Kidney tubule cell (primary cell): ENCODE data around the gene AKAP12.

Experiments used
- DNase-seq: peaks from one replicate; pipeline ENCODE4 v3.0.0-alpha.2; 2018; ENCODE audit warnings: low spot score

Gene AKAP12

GRCh38 chr6:151284548-151285017 lies 44.8 kb downstream of the AKAP12 start:
- no peak for DNase-seq

DNA sequence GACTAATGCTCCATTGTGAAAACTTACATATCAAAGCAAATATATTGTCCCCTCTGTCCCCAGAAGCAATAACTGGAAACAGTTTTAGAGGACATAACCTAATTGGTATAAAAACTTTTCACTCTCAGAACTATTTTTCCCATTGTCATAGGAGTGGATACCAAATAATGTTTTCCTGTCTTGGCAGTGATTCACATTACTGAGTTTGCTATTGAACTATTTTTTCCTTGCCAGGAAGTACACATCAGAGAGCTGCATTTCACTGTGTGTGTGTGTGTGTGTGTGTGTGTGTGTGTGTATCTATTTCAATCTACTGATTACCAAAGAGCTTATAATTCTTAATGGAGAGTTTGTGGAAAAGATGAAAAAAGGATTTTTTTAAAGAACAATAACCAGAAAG lies 45.4 kb downstream of the AKAP12 start:
- peak; percentile 80 for DNase-seq

- peak; percentile 53 for DNase-seq
These were observed 46.4 kb downstream of the AKAP12 start for GRCh38 chr6:151286214-151286613.

DNA sequence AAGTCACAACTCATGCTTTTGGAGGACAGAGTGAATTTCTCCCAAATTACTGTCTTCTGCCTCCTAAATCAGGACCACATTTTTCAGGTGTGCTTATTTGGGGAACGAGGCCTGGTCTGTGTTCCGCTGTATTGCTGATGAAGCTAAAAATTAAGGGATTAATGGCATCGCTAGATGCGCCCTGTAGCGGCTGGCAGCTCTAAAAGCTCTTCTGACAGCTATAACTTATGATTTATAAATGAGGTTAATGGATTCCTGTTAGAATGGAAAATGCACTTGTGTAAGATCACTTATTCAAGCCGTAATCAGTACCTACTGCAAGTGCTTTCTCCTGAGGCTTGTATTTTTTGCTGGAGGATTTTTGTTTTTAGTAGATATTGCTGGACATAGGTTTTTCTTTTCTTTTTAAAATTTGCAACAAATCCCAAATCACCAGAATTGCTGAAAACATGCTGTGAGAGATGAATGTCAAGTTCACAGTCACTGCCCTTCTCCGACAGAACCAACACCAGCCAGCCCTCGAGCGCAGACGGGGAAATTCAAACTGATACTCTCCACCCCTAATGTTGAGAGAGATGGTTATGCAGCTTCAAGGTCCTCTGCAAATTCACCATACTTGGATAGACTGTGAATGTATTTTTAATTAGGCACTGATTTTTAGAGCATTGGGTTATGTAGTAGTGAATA lies 49.1 kb downstream of the AKAP12 start:
- DNase-seq = no peak

GRCh38 chr6:151289399-151290007 lies 49.7 kb downstream of the AKAP12 start:
- DNase-seq = no peak

- DNase-seq = peak; percentile 75
These were observed 51.3 kb downstream of the AKAP12 start for GRCh38 chr6:151290877-151291721.

GRCh38 chr6:151291722-151292059 lies 51.9 kb downstream of the AKAP12 start:
- DNase-seq = no peak

GRCh38 chr6:151292974-151293687 lies 53.4 kb downstream of the AKAP12 start:
- DNase-seq = no peak

GRCh38 chr6:151293688-151294016 lies 53.9 kb downstream of the AKAP12 start:
- DNase-seq = no peak

- DNase-seq = peak; percentile 44
These were observed 54.9 kb downstream of the AKAP12 start for GRCh38 chr6:151294561-151295101.

- no peak for DNase-seq
These were observed 58.1 kb downstream of the AKAP12 start for GRCh38 chr6:151297886-151298285.

DNA sequence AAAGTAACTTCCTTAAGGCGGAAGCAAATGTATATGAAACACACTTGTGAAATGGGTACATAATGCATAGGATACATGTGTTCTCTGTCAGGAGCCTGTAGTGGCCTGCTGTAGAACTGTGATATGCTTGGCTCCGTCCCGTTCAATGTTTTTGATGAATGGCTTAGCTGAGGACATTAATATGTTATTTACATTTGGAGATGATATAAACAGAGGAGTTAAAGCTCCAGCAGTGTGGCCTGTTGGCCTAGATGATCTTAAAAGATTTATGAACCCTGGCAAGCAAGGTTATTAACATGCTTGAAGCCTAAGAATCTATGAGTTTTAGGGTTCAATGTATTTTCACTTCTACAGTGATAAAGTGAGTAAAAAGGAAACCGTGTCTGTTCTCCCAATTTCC lies 59.2 kb downstream of the AKAP12 start:
- no peak for DNase-seq

DNA sequence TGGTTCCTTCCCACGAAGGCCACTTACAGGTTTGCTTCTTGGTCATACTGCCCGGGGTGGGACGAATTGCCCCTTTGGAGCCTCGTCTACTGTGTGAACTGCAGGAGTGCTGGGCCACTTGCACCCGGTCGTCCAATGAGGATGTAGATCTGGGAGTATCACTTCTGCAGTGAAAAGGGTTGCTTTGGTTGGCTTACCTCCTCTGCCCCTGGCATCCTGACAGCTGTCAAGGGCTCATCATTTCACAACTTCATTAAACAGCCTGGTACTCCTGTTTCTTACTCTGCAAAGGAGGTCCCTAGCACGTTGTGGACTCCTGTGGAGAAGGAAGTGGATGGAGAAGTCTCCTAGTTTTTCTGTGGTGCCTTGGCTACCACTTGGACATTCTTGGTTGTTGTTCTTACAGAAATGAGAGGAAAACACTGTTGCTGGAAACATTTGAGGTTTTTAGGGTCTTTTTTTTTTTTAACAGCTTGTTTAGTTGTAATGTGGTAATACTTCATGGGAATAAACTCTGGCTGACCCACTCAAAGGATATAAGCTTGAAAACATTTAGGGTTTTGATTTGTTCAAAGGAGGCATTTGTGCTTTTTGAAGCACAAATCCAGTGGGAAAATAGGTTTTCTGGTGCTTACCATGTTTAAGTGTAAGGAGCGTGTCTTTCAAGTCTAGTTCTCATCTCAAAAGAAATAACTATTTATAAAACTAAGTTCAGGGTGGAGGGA lies 60.7 kb downstream of the AKAP12 start:
- no peak for DNase-seq

GRCh38 chr6:151301547-151301946 lies 61.8 kb downstream of the AKAP12 start:
- DNase-seq = no peak

- no peak for DNase-seq
These were observed 63.5 kb downstream of the AKAP12 start for GRCh38 chr6:151303231-151303630.

GRCh38 chr6:151306269-151306783 lies 66.6 kb downstream of the AKAP12 start:
- no peak for DNase-seq

DNA sequence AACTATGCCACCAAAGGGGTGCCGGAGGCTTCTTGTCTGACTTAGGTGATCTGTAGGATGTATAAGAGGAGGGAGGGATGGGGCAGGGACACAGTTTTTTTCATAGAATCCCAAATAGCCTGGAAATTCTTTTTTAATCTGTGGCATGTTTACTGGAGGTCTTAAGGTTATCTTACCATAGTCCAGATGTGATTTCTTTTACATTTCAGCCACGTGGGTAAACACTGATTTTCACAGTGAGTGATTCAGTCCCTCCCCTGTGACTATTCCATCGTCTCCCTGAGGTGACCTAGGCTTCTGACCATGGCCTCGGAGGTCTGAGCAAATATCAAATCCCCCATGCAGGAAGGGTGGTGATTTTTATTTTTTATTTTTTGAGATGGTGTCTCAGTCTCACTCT lies 67.7 kb downstream of the AKAP12 start:
- DNase-seq = no peak

DNA sequence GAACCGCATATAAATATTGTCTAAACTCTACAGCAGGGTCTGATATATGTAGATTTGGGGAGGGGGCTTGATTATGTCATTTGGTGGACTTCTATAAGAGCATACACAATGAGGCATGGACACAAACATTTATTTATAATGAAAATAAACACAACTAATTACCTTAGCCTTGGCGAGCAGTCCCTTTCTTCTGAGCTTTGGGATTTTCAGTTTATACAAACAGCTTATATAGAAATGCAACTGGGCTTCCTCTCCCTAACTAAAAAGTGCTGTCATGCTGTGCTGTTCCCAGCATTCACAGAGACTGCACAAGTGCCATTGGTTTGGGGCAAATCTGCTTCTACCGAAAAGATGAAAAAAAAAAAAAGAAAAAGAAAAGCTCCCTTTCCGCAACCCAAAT lies 69.9 kb downstream of the AKAP12 start:
- DNase-seq = no peak

- DNase-seq = no peak
These were observed 70.5 kb downstream of the AKAP12 start for GRCh38 chr6:151310279-151310678.

DNA sequence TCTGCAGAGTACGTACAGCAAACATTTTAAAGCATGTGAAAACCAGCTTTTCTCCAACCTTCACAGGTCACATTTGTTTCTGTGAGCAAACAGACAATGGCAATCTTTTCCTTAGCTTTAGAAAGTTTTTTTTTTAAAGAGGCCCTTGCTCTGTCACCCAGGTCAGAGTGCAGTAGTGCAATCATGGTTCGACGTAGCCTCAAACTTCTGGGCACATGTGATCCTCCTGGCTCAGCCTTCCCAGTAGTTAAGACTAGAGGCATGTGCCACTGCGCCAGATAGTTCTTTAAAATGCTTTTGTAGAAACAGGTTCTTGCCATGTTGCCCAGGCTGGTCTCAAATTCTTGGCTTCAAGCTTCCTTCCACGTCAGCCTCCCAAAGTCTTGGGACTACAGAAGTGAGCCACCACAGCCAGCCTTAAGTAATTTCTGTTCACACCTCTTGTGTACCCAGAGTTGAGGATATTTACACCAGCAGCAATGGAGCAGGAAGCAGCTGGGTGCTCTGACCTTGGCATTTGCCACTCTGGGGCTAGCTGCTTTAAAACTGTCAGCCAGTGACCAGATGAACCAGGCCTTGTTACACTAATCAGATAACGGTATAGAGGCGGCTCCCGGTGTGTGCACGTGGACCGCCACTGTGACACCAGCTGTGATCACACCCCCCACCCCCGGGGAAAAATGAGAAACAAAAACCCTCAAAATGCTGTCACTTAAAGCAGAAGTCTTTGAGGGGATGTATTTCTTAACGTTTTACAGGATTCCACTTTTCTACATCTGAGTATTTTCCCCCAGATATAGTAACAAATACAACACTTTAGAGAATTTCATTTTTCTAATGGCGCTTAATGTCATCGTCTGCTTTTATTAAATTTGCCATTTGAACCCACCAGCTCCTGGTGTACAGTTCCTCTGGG lies 71.3 kb downstream of the AKAP12 start:
- DNase-seq = no peak
